Motor neuron (in vitro differentiated cells): ENCODE results near the gene DUSP1. TPM values are rescaled to one million over a fixed set of nuclear protein-coding genes. Genes with fewer than 3 reads are reported as not detected.

ENCODE experiments used
- ATAC-seq, 8 experiments: fragments of 200-7000 bp; cut with Tn5 transposase; replicated peaks in 6 of 8; 2 replicates each; pipeline ENCODE4 v1.8.0; 2021; ENCODE audit warnings: mild to moderate bottlenecking in 8 of 8, moderate library complexity in 8 of 8
- H3K27ac ChIP-seq, 2 donors: fragments of 250-450 bp; sonication (Bioruptor Pico); 2 replicates each; pipeline ENCODE4 v1.9.0; 2021; ENCODE audit warnings: antibody characterized with exemption in 2 of 2, mild to moderate bottlenecking in 2 of 2, moderate library complexity in 1 of 2
- H3K4me1 ChIP-seq, 2 donors: fragments of 250-450 bp; sonication (Bioruptor Pico); replicated peaks in 1 of 2; 2 replicates each; pipeline ENCODE4 v1.6.1; 2021; ENCODE audit warnings: antibody characterized with exemption in 2 of 2, mild to moderate bottlenecking in 2 of 2, moderate library complexity in 1 of 2
- H3K4me3 ChIP-seq, 5 donors: fragments of 250-450 bp; sonication (Bioruptor Pico); 2 replicates each; pipeline ENCODE4 v1.9.0; 2021; ENCODE audit warnings: antibody characterized with exemption in 5 of 5, mild to moderate bottlenecking in 5 of 5, moderate library complexity in 4 of 5
- WGBS, 10 experiments: fragments of 450-650 bp; shearing (Covaris generic); methylation state at CpG; one replicate each; pipeline ENCODE4 v1.0.0; 2022; 5-methylcytosine and 5-hydroxymethylcytosine counted together
- in situ Hi-C, 9 experiments: fragments of 400-800 bp; cut with MboI; loops; one replicate each; pipeline ENCODE4 v1.15.0; 2021; ENCODE audit warnings: low sequenced_read_pairs in 9 of 9, low pct_unique_long_range_greater_than_20kb in 2 of 9; ENCODE audit not compliant: unreplicated experiment in 9 of 9
- total RNA-seq, 8 experiments: library from RNA; unstranded; fragments of 300-600 nt; gene quantifications; 2 replicates each; pipeline versions ENCODE4 v1.2.3 to v1.2.4, GENCODE V29; 2022

The DUSP1 gene
- total RNA-seq, 8 experiments from 2014 or later, result 10.7 to 55.0 (median 35.0) TPM

DNA sequence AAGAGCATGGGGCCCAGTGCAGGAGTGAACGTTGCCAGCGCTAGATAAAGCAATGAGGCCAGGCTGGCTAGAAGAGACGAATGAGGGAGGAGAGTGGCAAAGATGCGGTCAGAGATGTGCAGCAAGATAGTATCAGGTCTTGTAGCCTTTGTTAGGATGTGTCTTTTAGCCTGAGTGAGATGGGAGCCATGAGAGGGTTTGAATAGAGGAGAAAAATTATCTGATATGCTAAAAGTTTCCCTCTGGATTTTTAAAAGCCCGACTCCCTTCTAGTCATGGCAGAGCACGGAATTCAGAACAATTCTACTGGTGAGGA, 12.2 kb downstream of the DUSP1 start:
- H3K4me1 ChIP-seq, result peaks cover 8 to 9% of the 10 kb centered on the region in 2 donors
- no peak overlapping the region for H3K4me3 ChIP-seq
- 73 to 100% (median 94%) methylated on average over 1 to 6 of the region's 6 CpGs; no CpG with 5 or more reads in 5 of the 10 experiments for WGBS, 10 experiments
- no peak overlapping the region for H3K27ac ChIP-seq
- ATAC-seq, result no peak
- in situ Hi-C loops, result no loop called here

DNA sequence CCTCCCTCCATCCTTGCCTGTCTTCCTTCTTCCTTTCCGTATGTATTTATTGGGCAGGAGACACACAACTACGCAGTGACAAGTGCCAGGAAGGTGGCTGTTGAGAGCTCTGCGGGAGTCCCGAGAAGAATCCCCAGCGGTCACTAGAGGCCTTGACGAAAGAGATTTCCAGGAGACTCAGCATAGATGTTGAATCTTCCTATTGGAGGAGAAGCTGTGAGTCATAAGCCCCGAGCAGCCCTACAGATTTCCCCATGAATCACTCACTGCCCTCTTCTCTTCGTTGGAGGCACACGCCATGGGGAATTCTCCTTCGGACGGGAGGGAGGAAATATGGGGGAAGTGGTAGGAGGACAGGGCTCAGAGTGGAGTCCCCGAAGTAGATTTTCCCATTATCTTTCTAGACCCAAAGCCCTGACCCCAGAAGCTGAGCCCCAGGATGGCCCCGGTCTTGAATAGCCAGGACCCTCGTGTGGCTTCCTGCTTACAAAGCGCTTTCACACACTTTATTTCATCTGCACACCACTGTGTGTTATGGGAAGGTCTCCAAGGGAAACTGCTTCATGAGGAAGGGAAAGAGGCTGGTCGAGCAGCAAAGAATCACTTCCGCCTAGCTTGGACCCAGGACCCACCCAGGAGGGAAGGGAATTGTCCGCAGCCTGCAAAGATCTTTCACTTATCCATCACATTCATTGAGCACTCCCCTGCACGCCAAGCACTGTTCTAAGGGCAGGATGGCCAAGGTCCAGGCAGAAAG, 12.7 kb downstream of the DUSP1 start:
- peak; percentile 42 to 99 (median 92) for ATAC-seq
- H3K4me3 ChIP-seq, result no peak overlapping the region
- 42 to 70% (median 61%) methylated on average over 1 to 15 of the region's 19 CpGs; no CpG with 5 or more reads in 2 of the 10 experiments for WGBS, 10 experiments
- no peak overlapping the region for H3K27ac ChIP-seq
- in situ Hi-C loops, result no loop called here
- H3K4me1 ChIP-seq, result peaks cover 8 to 9% of the 10 kb centered on the region in 2 donors

GRCh38 chr5:172757394-172758010, 13.5 kb downstream of the DUSP1 start:
- Histone ChIP-seq H3K4me1 (peaks cover 8 to 9% of the 10 kb centered on the region in 2 donors), H3K4me3 (no peak overlapping the region), H3K27ac (no peak overlapping the region)
- WGBS, 10 experiments, result 17 to 95% (median 90%) methylated on average over 1 to 8 of the region's 9 CpGs; no CpG with 5 or more reads in 3 of the 10 experiments
- ATAC-seq, result peak in 1 of 8 experiments; percentile 38
- in situ Hi-C loops, result no loop called here

- WGBS, 10 experiments, result 0 to 100% (median 76%) methylated on average over 1 to 6 of the region's 10 CpGs; no CpG with 5 or more reads in 1 of the 10 experiments
- no peak for ATAC-seq
- no peak overlapping the region for H3K4me3 ChIP-seq
- peaks cover 8 to 9% of the 10 kb centered on the region in 2 donors for H3K4me1 ChIP-seq
- H3K27ac ChIP-seq, result no peak overlapping the region
- in situ Hi-C loops, result no loop called here
These were observed 14.1 kb downstream of the DUSP1 start for GRCh38 chr5:172756764-172757393.

DNA sequence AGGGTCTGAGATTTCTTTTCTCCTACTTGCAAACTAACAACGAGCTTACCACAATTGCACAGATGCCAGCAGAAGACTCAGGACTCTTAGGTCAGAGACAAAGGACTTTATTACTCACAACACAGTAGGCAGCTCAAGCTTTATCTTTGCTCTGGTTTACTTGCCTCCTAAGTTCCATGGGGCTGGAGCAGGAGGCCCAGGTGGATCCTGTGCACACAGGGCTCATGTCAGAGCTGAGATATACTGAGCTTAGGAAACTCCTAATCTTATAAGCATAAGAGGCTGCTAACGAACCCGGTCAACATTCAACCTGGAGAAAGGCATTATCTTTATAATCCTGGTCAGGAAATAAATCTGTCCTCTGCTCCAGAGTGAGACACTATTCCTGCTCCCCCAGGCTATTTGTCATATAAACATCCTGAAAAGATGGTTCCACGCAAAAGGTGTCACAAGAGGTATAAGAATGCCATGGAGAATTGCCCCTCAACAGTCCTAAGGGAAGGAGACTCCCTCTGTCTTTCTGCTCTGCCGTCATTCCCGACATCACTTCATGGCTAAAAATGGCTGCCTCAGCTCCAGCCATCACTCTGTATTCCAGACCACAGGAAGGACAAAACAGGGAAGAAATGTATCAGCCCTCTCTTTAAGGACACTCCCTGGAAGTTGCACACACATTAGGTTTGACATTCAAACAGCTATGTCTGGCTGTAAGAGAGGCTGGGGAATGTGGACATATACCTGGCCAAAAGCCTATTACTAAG, 16.2 kb downstream of the DUSP1 start:
- Histone ChIP-seq H3K4me1 (peaks cover 9% of the 10 kb centered on the region in 2 donors), H3K4me3 (no peak overlapping the region), H3K27ac (no peak overlapping the region)
- in situ Hi-C loops, result no loop called here
- ATAC-seq, result no peak
- WGBS, 10 experiments, result 38 to 100% (median 75%) methylated on average over 1 to 5 of the region's 6 CpGs

DNA sequence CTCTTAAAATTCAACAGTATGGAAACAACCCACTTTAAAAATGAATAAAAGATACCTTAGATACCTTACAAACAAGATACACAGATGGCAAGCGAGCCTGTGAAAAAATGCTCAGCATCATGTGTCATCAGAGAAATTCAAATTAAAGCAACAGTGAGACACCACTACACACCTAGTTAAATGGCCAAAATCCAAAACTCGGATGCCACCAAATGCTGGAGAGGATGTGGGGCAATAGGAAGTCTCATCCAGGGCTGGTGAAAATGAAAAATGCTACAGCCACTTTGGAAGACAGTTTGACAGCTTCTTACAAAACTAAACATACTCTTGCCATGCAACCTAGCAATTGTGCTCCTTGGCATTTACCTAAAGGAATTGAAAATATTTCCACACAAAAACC, 17.9 kb downstream of the DUSP1 start:
- no peak overlapping the region for H3K4me3 ChIP-seq
- 17 to 100% (median 72%) methylated on average over 1 to 2 of the region's 2 CpGs for WGBS, 10 experiments
- in situ Hi-C loops, result no loop called here

GRCh38 chr5:172751761-172752510, 19.1 kb downstream of the DUSP1 start:
- H3K4me3 ChIP-seq, result no peak overlapping the region
- in situ Hi-C loops, result no loop called here
- WGBS, 10 experiments, result 67 to 100% (median 86%) methylated on average over 1 to 8 of the region's 14 CpGs; no CpG with 5 or more reads in 2 of the 10 experiments
- ATAC-seq, result no peak
- H3K4me1 ChIP-seq, result peaks cover 0 to 3% of the 10 kb centered on the region in 2 donors
- H3K27ac ChIP-seq, result no peak overlapping the region

More for the DNA sequence above, 17.9 kb downstream of the DUSP1 start:
- Histone ChIP-seq H3K27ac (no peak overlapping the region), H3K4me1 (peaks cover 2 to 5% of the 10 kb centered on the region in 2 donors)
- no peak for ATAC-seq

- Histone ChIP-seq H3K4me1 (peaks cover 0 to 3% of the 10 kb centered on the region in 2 donors), H3K4me3 (no peak overlapping the region), H3K27ac (no peak overlapping the region)
- peak in 1 of 8 experiments; percentile 60 for ATAC-seq
- in situ Hi-C loops, result no loop called here
- 52 to 100% (median 81%) methylated on average over 1 to 12 of the region's 19 CpGs; no CpG with 5 or more reads in 1 of the 10 experiments for WGBS, 10 experiments
These were observed 20.9 kb downstream of the DUSP1 start for GRCh38 chr5:172749881-172750633.

- Histone ChIP-seq H3K4me3 (no peak overlapping the region), H3K27ac (no peak overlapping the region), H3K4me1 (peaks cover 0 to 3% of the 10 kb centered on the region in 2 donors)
- in situ Hi-C loops, result no loop called here
- no peak for ATAC-seq
- 79 to 100% (median 94%) methylated on average over 1 to 7 of the region's 7 CpGs; no CpG with 5 or more reads in 2 of the 10 experiments for whole genome bisulfite sequencing, 10 experiments
These were observed 21.9 kb downstream of the DUSP1 start for GRCh38 chr5:172749076-172749475.

- WGBS, 10 experiments, result 80 to 100% (median 89%) methylated on average over 3 to 16 of the region's 36 CpGs; no CpG with 5 or more reads in 7 of the 10 experiments
- no peak overlapping the region for H3K4me3 ChIP-seq
- in situ Hi-C loops, result no loop called here
- H3K4me1 ChIP-seq, result peaks cover 0 to 3% of the 10 kb centered on the region in 2 donors
- no peak overlapping the region for H3K27ac ChIP-seq
- ATAC-seq, result no peak
These were observed 22.6 kb downstream of the DUSP1 start for GRCh38 chr5:172748341-172748843.

GRCh38 chr5:172747471-172747870, 23.5 kb downstream of the DUSP1 start:
- no peak overlapping the region for H3K27ac ChIP-seq
- H3K4me3 ChIP-seq, result no peak overlapping the region
- in situ Hi-C loops, result no loop called here
- WGBS, 10 experiments, result 0 to 79% (median 34%) methylated on average over 1 to 3 of the region's 3 CpGs; no CpG with 5 or more reads in 2 of the 10 experiments
- peaks cover 0 to 3% of the 10 kb centered on the region in 2 donors for H3K4me1 ChIP-seq
- ATAC-seq, result no peak
